H1 (cell line): ENCODE measurements around the gene UBB. TPM values are rescaled to one million over a fixed set of nuclear protein-coding genes. Genes with fewer than 3 reads are reported as not detected.
A peak's percentile ranks its signal among the peaks of the same experiment; 100 is the strongest.

Experiments
- CTCF ChIA-PET: fragments of 300-600 bp; sonication (Branson Sonifier 250); formaldehyde crosslinking; loops from one replicate; lab custom pipeline; 2021; ENCODE audit not compliant: partially characterized antibody; lab: Charles Lee
- POLR2A ChIA-PET: fragments of 300-600 bp; sonication (Branson Sonifier 250); formaldehyde crosslinking; loops from one replicate; lab custom pipeline; 2021; ENCODE audit warnings: inconsistent platforms; ENCODE audit not compliant: partially characterized antibody; lab: Charles Lee
- DNase-seq, 2 experiments: peaks; one replicate each; pipeline versions ENCODE4 v3.0.0 to v3.0.0-alpha.2; 2010 to 2022; ENCODE audit warnings: low spot score in 2 of 2, low read depth in 1 of 2, mixed read lengths in 1 of 2
- FAIRE-seq: peaks from 2 replicates; lab custom pipeline; 2011; peaks lifted over from hg19 to GRCh38; lab: Jason Lieb, UNC
- H2AFZ ChIP-seq: 2 replicates; pipeline ENCODE4 v1.8.1; 2012; ENCODE audit warnings: low read length, inconsistent platforms
- H2AK5ac ChIP-seq: 2 replicates; pipeline ENCODE4 v1.6.1; 2013; ENCODE audit warnings: low read depth, low read length
- H2BK120ac ChIP-seq: replicated peaks from 2 replicates; pipeline ENCODE3; 2013; ENCODE audit warnings: low read depth, low read length, inconsistent platforms
- H2BK12ac ChIP-seq: 2 replicates; pipeline ENCODE4 v1.6.1; 2013; ENCODE audit warnings: low read depth, low read length
- H2BK15ac ChIP-seq: 2 replicates; pipeline ENCODE4 v1.6.1; 2013; ENCODE audit warnings: low read length
- H2BK20ac ChIP-seq: 2 replicates; pipeline ENCODE4 v1.6.1; 2013; ENCODE audit warnings: low read length
- H2BK5ac ChIP-seq: 2 replicates; pipeline ENCODE4 v1.6.1; 2013; ENCODE audit warnings: low read depth, low read length
- H3K14ac ChIP-seq: 2 replicates; pipeline ENCODE4 v1.6.1; 2013; ENCODE audit warnings: inconsistent platforms; ENCODE audit not compliant: insufficient read length
- H3K18ac ChIP-seq: 2 replicates; pipeline ENCODE4 v1.6.1; 2013; ENCODE audit warnings: low read length; ENCODE audit errors: extremely low read depth
- H3K23ac ChIP-seq: 2 replicates; pipeline ENCODE4 v1.6.1; 2013; ENCODE audit warnings: inconsistent platforms; ENCODE audit not compliant: insufficient read length
- H3K23me2 ChIP-seq: 2 replicates; pipeline ENCODE4 v1.6.1; 2013; ENCODE audit warnings: low read depth, low read length
- H3K27ac ChIP-seq: 2 replicates; pipeline ENCODE4 v1.6.1; 2011; ENCODE audit warnings: low read depth, low read length, inconsistent platforms
- H3K27me3 ChIP-seq, 4 experiments: replicated peaks in 1 of 4; 1 replicate in 1 of 4; 2 replicates in 3 of 4; pipeline versions ENCODE4 v1.6.1 to v1.8.1; 2011 to 2013; ENCODE audit warnings: low read length in 3 of 4, mild to moderate bottlenecking in 3 of 4, inconsistent platforms in 2 of 4, mixed read lengths in 2 of 4, moderate library complexity in 1 of 4; ENCODE audit not compliant: control insufficient read depth in 3 of 4, insufficient read depth in 3 of 4; ENCODE audit errors: extremely low read depth in 1 of 4
- H3K36me3 ChIP-seq, 4 experiments: 2 replicates each; pipeline versions ENCODE4 v1.6.1 to v1.8.1; 2011 to 2013; ENCODE audit warnings: mild to moderate bottlenecking in 4 of 4, low read length in 3 of 4, moderate library complexity in 2 of 4, control low read depth in 1 of 4, inconsistent platforms in 1 of 4; ENCODE audit not compliant: insufficient read depth in 4 of 4, control insufficient read depth in 2 of 4
- H3K4ac ChIP-seq: replicated peaks from 2 replicates; pipeline ENCODE3; 2013; ENCODE audit warnings: low read length, low read depth, mixed read lengths, inconsistent platforms; ENCODE audit not compliant: insufficient read length
- H3K4me1 ChIP-seq, 4 experiments: replicated peaks in 1 of 4; 1 replicate in 1 of 4; 2 replicates in 3 of 4; pipeline versions ENCODE4 v1.6.1 to v1.8.1; 2011 to 2013; ENCODE audit warnings: low read length in 3 of 4, inconsistent platforms in 2 of 4, mixed read lengths in 1 of 4; ENCODE audit not compliant: insufficient read depth in 4 of 4, control insufficient read depth in 3 of 4
- H3K4me2 ChIP-seq, 2 experiments: 2 replicates each; pipeline versions ENCODE4 v1.6.1 to v1.8.1; 2011 to 2013; ENCODE audit warnings: low read depth in 2 of 2, low read length in 2 of 2, control low read depth in 1 of 2, inconsistent platforms in 1 of 2, mild to moderate bottlenecking in 1 of 2; ENCODE audit not compliant: insufficient read depth in 1 of 2
- H3K4me3 ChIP-seq, 4 experiments: fragments of 200-600, 300-600 bp in 1 of 4; sonication (generic), shearing (Covaris generic), sonication (Bioruptor Twin) in 1 of 4; 2 replicates each; pipeline versions ENCODE4 v1.5.1 to v1.8.1; 2011 to 2016; ENCODE audit warnings: low read length in 4 of 4, low read depth in 3 of 4, control low read depth in 2 of 4, inconsistent platforms in 2 of 4, mild to moderate bottlenecking in 2 of 4, mixed read lengths in 1 of 4, moderate library complexity in 1 of 4; ENCODE audit not compliant: insufficient read depth in 2 of 4; ENCODE audit errors: extremely low read depth in 1 of 4
- H3K56ac ChIP-seq: replicated peaks from 2 replicates; pipeline ENCODE3; 2013; ENCODE audit warnings: low read depth, mild to moderate bottlenecking, mixed read lengths, low read length, inconsistent platforms; ENCODE audit not compliant: insufficient read length
- H3K79me1 ChIP-seq: 2 replicates; pipeline ENCODE4 v1.6.1; 2013; ENCODE audit warnings: low read depth, low read length, control low read depth
- H3K79me2 ChIP-seq, 2 experiments: 2 replicates each; pipeline versions ENCODE4 v1.6.1 to v1.8.1; 2012 to 2013; ENCODE audit warnings: low read length in 2 of 2, mild to moderate bottlenecking in 2 of 2, inconsistent platforms in 1 of 2; ENCODE audit not compliant: insufficient read depth in 2 of 2, control insufficient read depth in 1 of 2
- H3K9ac ChIP-seq, 4 experiments: replicated peaks in 1 of 4; 1 replicate in 1 of 4; 2 replicates in 3 of 4; pipeline versions ENCODE4 v1.6.1 to v1.8.1; 2011 to 2013; ENCODE audit warnings: low read depth in 3 of 4, low read length in 3 of 4, control low read depth in 2 of 4, mild to moderate bottlenecking in 2 of 4, moderate library complexity in 2 of 4, inconsistent platforms in 1 of 4; ENCODE audit errors: extremely low read depth in 1 of 4
- H3K9me3 ChIP-seq, 2 experiments: 2 replicates each; pipeline versions ENCODE4 v1.6.1 to v1.8.1; 2012 to 2013; ENCODE audit warnings: mild to moderate bottlenecking in 2 of 2, moderate library complexity in 2 of 2, control low read depth in 1 of 2, inconsistent platforms in 1 of 2, low read depth in 1 of 2, low read length in 1 of 2, mixed read lengths in 1 of 2; ENCODE audit not compliant: insufficient read depth in 2 of 2
- H4K20me1 ChIP-seq, 2 experiments: replicated peaks in 1 of 2; 2 replicates each; pipeline versions ENCODE3 to v1.8.1; 2011 to 2013; ENCODE audit warnings: inconsistent platforms in 2 of 2, low read length in 2 of 2, mild to moderate bottlenecking in 1 of 2; ENCODE audit not compliant: insufficient read depth in 2 of 2, control insufficient read depth in 1 of 2
- H4K5ac ChIP-seq: 2 replicates; pipeline ENCODE4 v1.6.1; 2013; ENCODE audit warnings: low read length, low read depth, mixed read lengths, inconsistent platforms; ENCODE audit not compliant: insufficient read length
- H4K8ac ChIP-seq: 2 replicates; pipeline ENCODE4 v1.8.0; 2013; ENCODE audit warnings: mild to moderate bottlenecking, moderate library complexity, low read length, inconsistent platforms; ENCODE audit not compliant: insufficient read depth; ENCODE audit errors: extremely low read depth
- H4K91ac ChIP-seq: replicated peaks from 2 replicates; pipeline ENCODE3; 2013; ENCODE audit warnings: low read length, mixed read lengths, inconsistent platforms; ENCODE audit not compliant: insufficient read length
- ASH2L ChIP-seq: fragments of 200-600, 300-600 bp; sonication (generic); IDR thresholded peaks from one replicate; pipeline ENCODE4 v1.7.1; 2017; ENCODE audit warnings: low read length
- BRCA1 ChIP-seq: IDR thresholded peaks from 2 replicates; pipeline ENCODE4 v1.6.1; 2012; ENCODE audit warnings: low read depth, low read length, improper control_type of control experiment
- FOSL1 ChIP-seq: IDR thresholded peaks from 2 replicates; pipeline ENCODE4 v1.6.1; 2011; ENCODE audit warnings: mild to moderate bottlenecking, low read depth, low read length, moderate library complexity; ENCODE audit not compliant: insufficient read depth
- HDAC2 ChIP-seq, 2 experiments: fragments of 300-600 bp in 1 of 2; sonication (generic) in 1 of 2; IDR thresholded peaks; 2 replicates each; pipeline ENCODE4 v1.6.1; 2011 to 2012; ENCODE audit warnings: low read depth in 2 of 2, low read length in 2 of 2, mild to moderate bottlenecking in 2 of 2, moderate library complexity in 2 of 2, borderline replicate concordance in 1 of 2, inconsistent platforms in 1 of 2
- JUN ChIP-seq: IDR thresholded peaks from 2 replicates; pipeline ENCODE4 v1.6.1; 2011; ENCODE audit warnings: low read depth, mild to moderate bottlenecking, improper control_type of control experiment, low read length
- MAX ChIP-seq: IDR thresholded peaks from 2 replicates; pipeline ENCODE4 v1.6.1; 2012; ENCODE audit warnings: inconsistent platforms
- PHF8 ChIP-seq: fragments of 200-600 bp; sonication (generic); conservative IDR thresholded peaks from 2 replicates; pipeline ENCODE4 v1.7.1; 2012; ENCODE audit warnings: low read depth, mild to moderate bottlenecking, inconsistent platforms, low read length, moderate library complexity
- TAF1 ChIP-seq: IDR thresholded peaks from 2 replicates; pipeline ENCODE4 v1.6.1; 2011; ENCODE audit warnings: mild to moderate bottlenecking, low read depth, low read length
- YY1 ChIP-seq: IDR thresholded peaks from 2 replicates; pipeline ENCODE4 v1.6.1; 2011; ENCODE audit warnings: low read depth, mild to moderate bottlenecking, low read length
- WGBS, 2 experiments: shearing (Covaris generic) in 1 of 2; methylation state at CpG; one replicate each; pipeline versions ENCODE4 v1.1.6 to v1.1.7; 2013 to 2015; ENCODE audit warnings: low lambda C conversion rate in 2 of 2, mixed read lengths in 2 of 2, inconsistent platforms in 1 of 2, low coverage in 1 of 2, missing lambda C conversion rate in 1 of 2; ENCODE audit not compliant: insufficient replicate concordance in 2 of 2, insufficient coverage in 1 of 2, insufficient read length in 1 of 2; ENCODE audit errors: extremely low coverage in 1 of 2, missing lambda C conversion rate in 1 of 2; 5-methylcytosine and 5-hydroxymethylcytosine counted together
- polyA plus RNA-seq, 7 experiments: library from polyadenylated mRNA; depleted of rRNA in 3 of 7; stranded (reverse) in 5 of 7; unstranded in 2 of 7; fragments of >200 nt in 5 of 7; fragments of 200-250 nt in 2 of 7; gene quantifications; 1 replicate in 5 of 7; 2 replicates in 1 of 7; 4 replicates in 1 of 7; pipeline versions ENCODE4 v1.2.1 to v1.2.3, GENCODE V29; 2011 to 2013; ENCODE audit warnings: missing spikeins in 2 of 7, mixed read lengths in 2 of 7
- total RNA-seq: library from RNA; stranded (reverse); fragmentation: NEBNext Ultra II Directional; extraction: Animal tissue kit (Norgen Biotek cat#: 25700); gene quantifications from 2 replicates; pipeline ENCODE4 v1.2.1, GENCODE V29; 2021
- TF ChIP-seq, protein P1 (sequence below): IDR thresholded peaks from 2 replicates; pipeline ENCODE4 v1.6.1; 2012; ENCODE audit warnings: inconsistent platforms

UBB gene
- total and polyA plus RNA-seq, 2 of the 8 experiments (the other 6 are each of a cell fraction or from before 2014, with no cell fraction given): 1,597 to 1,605 TPM

- Histone ChIP-seq H3K36me3 (peaks cover 15 to 20% (median 17%) of the 10 kb centered on the region in 4 experiments), H2BK5ac (peak overlapping the region; percentile 83; the same call in 1 of the 2 replicates), H4K20me1 (peaks cover 0 to 3% of the 10 kb centered on the region in 2 experiments), H3K14ac (no peak overlapping the region), H3K23ac (no peak overlapping the region), H3K4me3 (peak overlapping the region; percentile 78 to 95 (median 86)), H2BK20ac (no peak overlapping the region), H2AK5ac (no peak overlapping the region), H2BK12ac (no peak overlapping the region), H4K8ac (peak overlapping the region; percentile 99), H3K27me3 (no peaks in the 10 kb centered on the region; a peak in 1 of 7 replicates), H3K79me2 (peaks cover 0 to 34% of the 10 kb centered on the region in 2 experiments; a peak in 2 of 4 replicates), H2BK15ac (no peak overlapping the region), H3K56ac (peak overlapping the region; percentile 82), H3K27ac (peak overlapping the region; percentile 55), H4K91ac (no peak overlapping the region), H3K4ac (peak overlapping the region; percentile 89), H4K5ac (peak overlapping the region; percentile 64), H3K9me3 (no peaks in the 10 kb centered on the region), H3K18ac (peak overlapping the region; percentile 62), H3K23me2 (peaks cover 2% of the 10 kb centered on the region; the same call in 1 of the 2 replicates), H3K4me1 (0 out of 7 replicates have a peak, but pooled peaks cover 0 to 2% (median 0%) of the 10 kb centered on the region in 4 experiments), H3K4me2 (peak overlapping the region; percentile 66 to 78), H2BK120ac (no peak overlapping the region), H3K79me1 (no peaks in the 10 kb centered on the region), H2AFZ (0 out of 2 replicates have a peak overlapping the region, but pooled peaks have one; percentile 25), H3K9ac (peak overlapping the region; percentile 91 to 96 (median 92))
- FAIRE-seq: no peak
- peak in 1 of 2 experiments; percentile 80 for DNase-seq
- 2% methylated on average over 41 of the region's 75 CpGs; no CpG with 5 or more reads in 1 of the 2 experiments for WGBS, 2 experiments
- CTCF ChIA-PET: interaction anchor here (0.9 to 5.7 kb wide), 3 partner anchors 11 to 143 kb away, joined by 3 to 44 read pairs (median 5); no protein-coding TSS in a partner anchor
- POLR2A ChIA-PET: interaction anchor here (0.7 to 6.7 kb wide), 27 partner anchors 10 to 152 kb away, joined by 3 to 71 read pairs (median 4); partner anchors contain the start of genes NCOR1, PIGL and UBB
- TF ChIP-seq, protein P1, sequence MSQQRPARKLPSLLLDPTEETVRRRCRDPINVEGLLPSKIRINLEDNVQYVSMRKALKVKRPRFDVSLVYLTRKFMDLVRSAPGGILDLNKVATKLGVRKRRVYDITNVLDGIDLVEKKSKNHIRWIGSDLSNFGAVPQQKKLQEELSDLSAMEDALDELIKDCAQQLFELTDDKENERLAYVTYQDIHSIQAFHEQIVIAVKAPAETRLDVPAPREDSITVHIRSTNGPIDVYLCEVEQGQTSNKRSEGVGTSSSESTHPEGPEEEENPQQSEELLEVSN: peak; percentile 74
- TF ChIP-seq PHF8 (peak; percentile 63; the same call in 1 of the 2 replicates), MAX (peak; percentile 90), ASH2L (peak; percentile 47), YY1 (peak; percentile 39), BRCA1 (no peak), JUN (no peak), TAF1 (peak; percentile 4; the same call in 1 of the 2 replicates), HDAC2 (IDR thresholded peaks at IDR 0.05; ENCODE audit: borderline replicate concordance in 1 of 2, low read depth in 2 of 2, low read length in 2 of 2) (peak; percentile 74; a peak in 1 of 4 replicates), FOSL1 (no peak)
These were observed 28.1 kb upstream of the UBB start for GRCh38 chr17:16352667-16353316.
